ENCODE results near the gene AATF.
A peak's percentile ranks its signal among the peaks of the same experiment; 100 is the strongest.

Gene AATF

GRCh38 chr17:36994438-36994837 is 45.7 kb downstream of the AATF start:
- TF ChIP-seq, protein P1, sequence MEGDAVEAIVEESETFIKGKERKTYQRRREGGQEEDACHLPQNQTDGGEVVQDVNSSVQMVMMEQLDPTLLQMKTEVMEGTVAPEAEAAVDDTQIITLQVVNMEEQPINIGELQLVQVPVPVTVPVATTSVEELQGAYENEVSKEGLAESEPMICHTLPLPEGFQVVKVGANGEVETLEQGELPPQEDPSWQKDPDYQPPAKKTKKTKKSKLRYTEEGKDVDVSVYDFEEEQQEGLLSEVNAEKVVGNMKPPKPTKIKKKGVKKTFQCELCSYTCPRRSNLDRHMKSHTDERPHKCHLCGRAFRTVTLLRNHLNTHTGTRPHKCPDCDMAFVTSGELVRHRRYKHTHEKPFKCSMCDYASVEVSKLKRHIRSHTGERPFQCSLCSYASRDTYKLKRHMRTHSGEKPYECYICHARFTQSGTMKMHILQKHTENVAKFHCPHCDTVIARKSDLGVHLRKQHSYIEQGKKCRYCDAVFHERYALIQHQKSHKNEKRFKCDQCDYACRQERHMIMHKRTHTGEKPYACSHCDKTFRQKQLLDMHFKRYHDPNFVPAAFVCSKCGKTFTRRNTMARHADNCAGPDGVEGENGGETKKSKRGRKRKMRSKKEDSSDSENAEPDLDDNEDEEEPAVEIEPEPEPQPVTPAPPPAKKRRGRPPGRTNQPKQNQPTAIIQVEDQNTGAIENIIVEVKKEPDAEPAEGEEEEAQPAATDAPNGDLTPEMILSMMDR (conservative IDR thresholded peaks at IDR 0.05), result no peak
- H3K27ac ChIP-seq, result no peak overlapping the region

GRCh38 chr17:36999471-36999870 is 50.7 kb downstream of the AATF start:
- H3K27ac ChIP-seq, result no peak overlapping the region
- TF ChIP-seq, protein P1 (conservative IDR thresholded peaks at IDR 0.05), result no peak

DNA sequence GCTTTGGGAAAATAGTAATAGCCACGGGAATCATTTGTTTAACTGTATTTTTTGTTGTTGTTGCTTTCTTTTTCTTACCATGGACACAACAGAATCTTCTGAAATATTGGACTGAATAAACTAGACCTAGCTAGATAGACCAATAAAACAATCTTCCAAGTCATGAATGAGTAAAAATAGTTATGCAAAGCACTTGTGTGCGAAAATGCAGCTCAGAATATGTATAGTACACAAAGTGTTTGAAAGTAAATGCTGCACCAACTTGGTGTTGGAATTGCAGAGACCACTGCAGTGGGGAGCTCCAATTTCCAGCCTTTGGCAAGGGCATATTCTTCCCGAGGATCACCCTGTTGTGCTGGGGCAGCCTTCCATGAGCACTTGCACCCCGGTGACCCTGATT is 68.0 kb downstream of the AATF start:
- H3K27ac ChIP-seq, result peak overlapping the region; percentile 34
- TF ChIP-seq, protein P1 (conservative IDR thresholded peaks at IDR 0.05), result no peak

DNA sequence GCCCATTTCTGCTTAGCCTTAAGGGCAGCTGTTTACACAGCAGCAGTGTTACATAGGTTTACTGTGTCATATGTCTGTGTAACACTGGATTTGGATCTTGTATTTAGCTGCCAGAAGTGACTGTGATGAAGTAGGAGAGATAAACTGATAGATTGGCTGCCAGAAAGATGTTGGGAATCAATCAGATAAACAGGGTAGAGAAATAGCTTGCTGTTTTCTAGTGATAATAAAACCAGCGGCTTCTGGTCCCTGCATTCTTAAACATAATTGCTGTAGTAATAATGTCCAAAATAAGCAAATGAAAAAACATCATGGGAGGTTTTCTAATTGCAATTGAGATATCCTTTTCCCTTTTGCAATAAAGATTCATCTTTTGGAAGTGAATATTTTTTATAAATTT is 68.7 kb downstream of the AATF start:
- H3K27ac ChIP-seq, result peak overlapping the region; percentile 34
- TF ChIP-seq, protein P1 (conservative IDR thresholded peaks at IDR 0.05), result no peak

GRCh38 chr17:37019117-37019740 is 70.5 kb downstream of the AATF start:
- TF ChIP-seq, protein P1 (conservative IDR thresholded peaks at IDR 0.05), result no peak

DNA sequence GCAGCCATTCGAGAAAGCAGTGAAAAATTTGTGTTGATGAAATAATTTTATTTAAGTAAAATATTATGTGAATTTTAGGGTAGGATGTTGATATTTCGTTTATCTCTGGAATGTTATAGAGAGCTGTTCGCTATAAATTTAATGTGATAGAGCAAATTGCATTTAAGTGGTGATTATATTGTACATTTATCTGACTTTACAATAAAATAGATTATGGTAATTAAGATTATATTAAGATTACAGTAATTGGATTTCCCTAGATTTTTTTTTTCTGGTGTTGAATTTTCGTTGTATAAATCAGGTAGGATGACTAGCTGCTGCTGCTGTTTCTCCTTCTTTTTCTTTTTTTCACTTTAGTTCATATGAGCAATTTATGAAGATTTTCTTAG is 71.0 kb downstream of the AATF start:
- TF ChIP-seq, protein P1 (conservative IDR thresholded peaks at IDR 0.05), result no peak
- no peak overlapping the region for H3K27ac ChIP-seq

More at GRCh38 chr17:37019117-37019740, 70.5 kb downstream of the AATF start:
- no peak overlapping the region for H3K27ac ChIP-seq

DNA sequence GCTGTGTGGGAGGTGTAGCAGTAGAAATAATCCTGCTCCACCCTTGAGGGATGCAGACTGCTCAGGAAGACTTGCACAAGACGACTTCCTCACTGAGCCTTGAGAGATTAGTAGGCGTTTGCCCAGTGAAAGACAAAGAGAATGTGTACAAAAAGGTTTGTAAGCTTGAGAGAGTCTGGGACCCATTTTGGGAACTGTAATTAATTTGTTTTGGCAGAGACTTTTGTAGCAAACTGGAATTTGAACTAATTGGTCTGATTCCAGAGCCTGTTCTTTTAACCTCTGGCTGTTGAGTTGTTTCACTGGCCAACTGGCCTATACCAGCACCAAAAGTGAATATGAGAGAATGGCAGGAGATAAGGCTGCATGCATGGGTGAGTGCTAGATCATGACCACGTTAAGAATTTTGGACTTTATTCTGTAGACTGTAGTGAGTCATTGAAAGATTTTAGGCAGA is 75.5 kb downstream of the AATF start:
- H3K27ac ChIP-seq, result peak overlapping the region; percentile 68
- TF ChIP-seq, protein P1 (conservative IDR thresholded peaks at IDR 0.05), result no peak
